Kasumi-1 (cell line): ENCODE measurements around the gene DNAH3.

Source experiments
- DNase-seq, 2 experiments: peaks; one replicate each; lab custom pipeline; 2025; lab: John Stamatoyannopoulos, UW

DNAH3 gene

DNA sequence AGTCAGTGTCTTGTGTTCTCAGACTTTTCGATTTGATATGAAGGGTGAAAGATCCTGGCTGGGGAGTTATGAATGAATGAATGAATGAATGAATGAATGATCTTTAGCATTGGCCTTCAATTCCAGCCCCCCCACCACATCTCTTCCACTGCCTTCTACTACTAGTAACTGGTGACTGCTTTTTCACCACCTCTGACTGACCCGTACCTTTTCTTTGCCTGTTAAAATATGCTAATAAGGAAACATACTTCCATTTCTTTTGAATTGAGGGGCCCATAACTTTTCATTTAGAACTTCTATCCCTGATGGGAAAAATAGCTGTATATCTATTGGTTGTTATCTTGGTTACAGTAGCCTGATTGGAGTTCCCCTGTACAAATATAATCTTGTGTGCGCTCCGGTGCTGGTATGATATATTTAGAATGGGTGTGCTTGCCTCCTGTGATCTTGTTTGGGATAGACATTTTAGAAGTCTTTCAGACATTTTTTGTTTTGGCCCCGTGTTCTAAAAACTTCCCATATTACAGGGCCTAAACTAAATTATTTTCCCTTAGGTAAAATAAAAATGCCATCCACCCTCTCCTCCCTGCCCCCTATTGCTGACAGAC lies 246.6 kb downstream of the DNAH3 start:
- DNase-seq: peak in 1 of 2 experiments; percentile 37

DNA sequence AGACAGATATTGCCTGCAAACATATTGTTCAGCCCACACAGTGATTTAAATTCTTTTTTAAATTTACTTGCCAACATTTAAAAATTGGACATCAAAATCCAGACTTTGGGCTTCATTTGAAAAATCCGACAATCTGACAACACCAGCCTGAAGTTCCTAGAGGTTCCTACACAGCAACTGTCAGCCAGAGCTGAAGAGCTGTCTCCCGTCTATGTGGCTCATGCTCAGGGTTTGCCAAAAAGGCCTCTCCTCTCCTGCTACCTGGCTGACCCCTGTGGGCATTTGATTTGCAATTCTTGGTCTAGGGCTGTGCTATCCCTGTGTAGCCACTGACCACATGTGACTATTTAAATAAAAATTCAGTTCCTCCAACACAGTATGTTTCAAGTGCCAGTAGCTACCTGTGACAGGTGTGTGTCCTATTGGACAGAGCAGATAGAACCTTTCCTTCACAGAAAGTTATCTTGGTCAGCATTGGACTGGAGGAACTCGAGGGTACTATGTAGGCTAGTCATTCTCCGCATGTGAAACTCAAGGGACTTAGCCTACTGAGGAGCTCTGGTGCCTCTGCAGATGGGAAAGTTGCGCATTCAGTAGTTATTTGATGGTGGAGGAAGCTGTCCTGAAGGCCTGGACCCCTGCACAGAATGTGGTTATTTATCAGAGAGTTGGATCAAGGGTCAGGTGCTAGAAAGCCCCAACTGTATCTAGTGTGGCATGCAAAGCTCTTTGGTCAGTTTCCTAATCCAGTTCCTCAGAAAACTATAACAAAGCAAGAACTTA lies 247.3 kb downstream of the DNAH3 start:
- no peak for DNase-seq

DNA sequence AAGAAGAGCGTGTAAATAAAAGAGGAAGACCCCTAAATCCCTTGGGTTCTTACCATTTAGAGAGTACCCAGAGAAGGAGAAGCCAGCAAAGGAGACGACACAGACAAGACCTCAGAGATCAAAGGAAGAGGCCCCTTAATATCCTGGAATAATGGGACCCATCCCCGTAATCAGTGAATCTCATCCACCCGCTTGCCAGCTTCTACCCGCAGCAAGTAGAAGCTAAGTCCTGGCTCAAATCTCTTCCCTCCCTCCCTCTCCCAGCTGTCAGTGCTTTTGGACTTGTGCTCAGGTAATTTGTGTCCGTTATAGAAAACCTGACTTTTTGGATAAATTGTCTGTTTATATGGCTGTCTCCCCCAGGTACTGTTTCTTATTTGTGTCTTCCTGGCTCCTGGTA lies 248.2 kb downstream of the DNAH3 start:
- no peak for DNase-seq

DNA sequence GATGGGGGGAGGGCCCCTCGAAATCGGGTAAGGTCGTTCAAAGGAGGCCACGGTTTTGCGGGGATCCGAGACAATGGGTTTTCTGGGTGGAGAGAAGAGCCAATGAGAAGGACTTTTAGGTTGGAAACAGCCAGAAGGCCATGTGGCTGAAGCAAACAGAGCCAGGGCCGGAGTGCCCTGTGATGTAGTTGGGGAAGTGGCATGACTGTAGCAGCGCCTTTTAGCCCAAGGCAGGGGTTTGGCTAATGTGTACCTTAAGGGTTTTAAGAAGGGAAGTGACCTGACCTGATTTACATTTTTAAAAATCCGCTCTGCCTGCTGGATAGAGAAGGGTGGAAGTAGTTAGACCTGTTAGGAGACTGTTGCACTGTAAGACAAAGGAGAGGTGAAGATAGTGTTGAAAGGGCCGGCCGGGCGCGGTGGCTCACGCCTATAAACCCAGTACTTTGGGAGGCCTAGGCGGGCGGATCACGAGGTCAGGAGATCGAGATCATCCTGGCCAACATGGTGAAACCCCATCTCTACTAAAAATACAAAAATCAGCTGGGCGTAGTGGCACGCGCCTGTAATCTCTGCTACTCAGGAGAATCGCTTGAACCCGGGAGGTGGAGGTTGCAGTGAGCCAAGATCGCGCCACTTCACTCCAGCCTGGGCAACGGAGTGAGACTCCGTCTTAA lies 249.1 kb downstream of the DNAH3 start:
- peak in 1 of 2 experiments; percentile 10 for DNase-seq

DNA sequence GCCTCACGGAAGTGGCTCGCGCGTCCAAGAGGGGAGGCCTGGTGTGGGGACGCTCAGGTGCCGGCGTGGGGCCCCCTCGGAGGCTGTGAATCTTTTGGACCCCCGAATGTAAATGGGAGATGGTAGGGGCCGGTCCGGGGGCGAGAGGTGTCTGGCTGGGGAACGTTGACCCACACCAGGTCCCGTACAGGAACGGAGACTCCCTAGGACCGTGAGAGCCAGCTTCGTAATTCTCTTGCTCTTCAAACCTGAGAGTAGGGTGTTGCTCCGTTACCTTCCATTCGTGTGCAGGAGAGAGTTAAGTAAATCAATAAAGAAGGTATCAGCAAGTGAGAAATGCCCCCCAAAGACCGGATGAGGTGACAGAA lies 249.6 kb downstream of the DNAH3 start:
- DNase-seq: no peak

DNA sequence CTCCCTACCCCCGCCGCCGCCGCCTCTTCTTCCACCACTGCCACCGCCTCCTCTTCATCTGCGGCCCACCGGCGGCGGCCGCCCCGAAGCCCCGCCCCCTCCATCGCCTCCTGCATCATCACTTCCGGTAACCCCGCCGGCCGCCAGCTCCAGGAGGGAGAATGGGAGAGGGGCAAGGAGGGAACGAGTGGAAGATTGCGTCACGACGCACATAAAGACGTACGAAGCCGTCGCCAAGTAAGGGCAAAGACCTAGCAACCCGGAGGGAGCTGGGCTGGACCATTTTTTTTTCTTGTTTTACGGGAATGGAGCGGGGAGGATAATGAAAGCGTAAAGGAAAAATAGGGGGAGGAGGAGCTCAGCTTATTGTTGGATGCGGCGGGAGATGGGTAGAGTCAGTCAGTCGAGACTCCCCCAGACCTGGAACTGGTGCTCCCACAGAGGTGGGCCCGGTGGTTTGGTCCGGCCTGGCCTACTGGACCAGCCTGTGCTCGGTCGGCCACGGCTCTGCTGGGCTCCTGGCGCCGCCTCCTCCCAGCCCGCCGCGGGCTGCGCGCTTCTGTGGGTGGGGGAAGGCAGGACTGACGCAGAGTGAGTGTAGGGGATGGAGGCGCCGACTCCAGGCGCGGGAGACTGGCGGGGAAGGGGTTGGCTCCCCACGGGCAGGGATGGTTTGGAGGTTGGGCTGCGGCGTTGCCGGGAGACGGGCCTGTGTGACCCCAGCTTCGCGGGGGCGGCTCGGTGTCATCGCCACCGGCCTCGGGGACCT lies 250.2 kb downstream of the DNAH3 start, which contains the start of the genes DCUN1D3 and LYRM1:
Gene DCUN1D3, minus strand, starts transcription at position 60 of the 769 bp plus-strand sequence. CDS start 37,820 bp downstream, outside the sequence.
Gene LYRM1, plus strand, starts transcription at position 473 of the 769 bp plus-strand sequence. CDS start 14,785 bp downstream, outside the sequence.
- DNase-seq: peak; percentile 79 to 83

DNA sequence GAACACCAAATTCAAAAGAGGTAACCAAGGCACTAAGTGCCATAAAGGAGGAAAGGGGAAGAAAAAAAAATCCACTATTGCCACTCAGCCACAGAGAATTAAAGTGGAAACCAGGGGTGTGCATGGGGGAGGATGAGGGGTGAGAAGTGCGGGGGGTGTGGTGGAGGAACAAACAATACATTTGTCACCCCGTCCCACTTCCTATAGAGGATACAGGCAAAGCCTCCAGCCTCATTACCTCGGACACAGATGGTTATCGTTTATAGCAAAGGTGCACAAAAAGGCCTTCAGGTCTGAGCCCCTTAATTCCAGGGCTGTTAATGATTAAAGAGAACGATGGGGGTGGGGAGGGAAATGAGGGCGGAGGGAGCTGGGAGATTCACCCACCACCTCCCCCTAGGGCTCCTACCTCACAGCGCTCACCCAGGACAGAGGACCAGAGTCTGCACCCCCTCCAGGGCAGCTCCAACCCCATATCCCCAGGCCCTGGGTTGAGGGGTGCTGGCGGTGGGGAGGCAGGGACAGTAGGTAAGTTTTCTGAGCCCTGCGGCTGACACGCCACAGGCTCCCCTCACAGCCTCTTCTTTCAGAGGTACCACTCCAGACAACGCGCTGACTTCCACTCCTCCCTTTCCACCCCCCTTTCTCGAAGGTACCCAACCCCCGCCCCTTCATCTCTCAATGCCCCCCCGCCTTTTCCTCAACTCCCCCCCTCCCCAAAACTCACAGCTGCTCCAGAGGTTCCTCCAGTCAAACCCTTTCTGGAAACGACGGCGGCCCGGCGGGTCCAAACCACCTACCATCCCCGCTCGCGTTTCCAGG lies 251.0 kb downstream of the DNAH3 start:
- DNase-seq: no peak

DNA sequence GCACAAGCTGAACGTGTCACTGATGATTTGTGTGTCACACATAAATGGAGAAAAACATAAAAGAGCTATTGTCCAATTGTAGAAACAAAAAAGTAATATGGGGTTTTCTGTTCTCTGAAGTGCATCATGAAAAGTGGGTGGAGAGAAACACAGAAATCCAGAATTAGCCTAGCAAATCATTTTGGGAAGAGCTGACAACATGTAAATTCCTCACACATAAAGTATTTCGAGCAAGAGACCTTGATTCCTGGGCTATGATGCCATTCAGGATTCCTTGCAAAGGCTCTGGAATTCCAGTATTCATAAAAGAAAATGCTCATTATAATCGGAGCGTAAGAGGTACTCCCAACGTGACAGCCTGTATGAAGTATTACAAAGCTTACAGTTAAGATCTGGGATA lies 251.6 kb downstream of the DNAH3 start:
- DNase-seq: no peak

DNA sequence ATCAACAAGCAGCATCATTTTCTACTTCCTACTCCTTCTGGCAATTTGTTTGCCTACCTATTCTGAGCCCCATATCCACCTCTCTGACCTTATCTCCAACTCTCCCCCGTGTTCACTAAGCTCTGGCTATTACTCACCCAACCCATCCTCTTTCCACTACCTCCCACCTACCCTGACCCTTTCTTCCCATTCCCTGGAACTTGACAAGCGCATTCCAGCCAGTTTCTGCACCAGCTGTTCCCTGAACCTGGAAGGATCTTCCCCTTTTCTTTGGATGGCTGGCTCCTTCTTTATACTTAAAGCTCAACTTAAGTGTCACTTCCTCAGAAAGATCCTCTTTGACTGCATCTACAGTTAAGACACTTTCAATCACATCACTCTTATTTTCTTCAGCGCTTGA lies 252.7 kb downstream of the DNAH3 start:
- DNase-seq: no peak

DNA sequence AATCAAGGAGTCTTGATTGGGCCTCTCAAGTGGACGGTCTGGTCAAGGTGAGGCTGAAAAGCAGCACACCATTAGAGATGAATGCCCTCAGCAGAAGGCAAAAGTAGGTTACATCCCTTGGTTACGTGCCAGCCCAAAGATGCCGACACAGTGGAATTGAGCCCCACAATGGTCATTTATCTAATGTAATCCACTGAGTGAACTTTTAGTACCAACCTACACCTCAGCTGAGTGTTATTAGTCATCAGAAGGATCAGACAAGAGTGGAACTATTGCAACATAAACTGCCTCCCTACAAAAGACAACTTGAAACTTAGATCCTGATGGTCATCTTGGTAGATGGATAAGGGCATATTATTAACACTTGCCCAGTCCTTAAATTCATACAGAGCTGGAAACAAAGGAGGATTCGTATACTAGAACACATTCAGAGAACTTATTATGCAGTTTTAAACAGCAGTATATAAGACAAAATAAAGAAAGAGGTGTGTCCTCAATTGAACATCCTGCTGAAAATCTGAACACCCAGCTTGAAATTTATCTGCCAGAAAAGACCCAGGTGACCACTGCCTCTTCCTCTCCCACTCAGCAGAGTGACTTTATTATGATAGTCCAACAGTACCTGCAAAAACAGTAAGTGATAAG lies 253.3 kb downstream of the DNAH3 start:
- DNase-seq: no peak

DNA sequence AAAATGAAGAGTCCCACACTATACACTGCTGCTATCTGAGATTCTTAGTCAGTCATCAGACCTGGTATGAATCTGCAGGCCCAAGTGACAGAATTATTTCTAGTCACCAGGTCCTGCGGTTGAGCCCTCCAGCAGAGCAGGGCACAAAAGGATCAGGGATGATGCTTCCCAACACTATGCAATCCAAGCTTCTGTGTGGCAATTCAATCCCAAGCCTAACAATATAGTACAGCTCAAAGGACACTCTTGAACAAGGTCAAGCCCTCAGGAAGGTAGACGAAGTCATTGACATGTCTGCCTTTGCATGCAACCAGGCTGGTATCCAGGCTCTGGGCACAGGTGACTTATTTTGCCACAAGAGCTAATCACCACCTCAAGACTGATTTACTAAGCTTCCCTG lies 256.3 kb downstream of the DNAH3 start:
- DNase-seq: no peak

DNA sequence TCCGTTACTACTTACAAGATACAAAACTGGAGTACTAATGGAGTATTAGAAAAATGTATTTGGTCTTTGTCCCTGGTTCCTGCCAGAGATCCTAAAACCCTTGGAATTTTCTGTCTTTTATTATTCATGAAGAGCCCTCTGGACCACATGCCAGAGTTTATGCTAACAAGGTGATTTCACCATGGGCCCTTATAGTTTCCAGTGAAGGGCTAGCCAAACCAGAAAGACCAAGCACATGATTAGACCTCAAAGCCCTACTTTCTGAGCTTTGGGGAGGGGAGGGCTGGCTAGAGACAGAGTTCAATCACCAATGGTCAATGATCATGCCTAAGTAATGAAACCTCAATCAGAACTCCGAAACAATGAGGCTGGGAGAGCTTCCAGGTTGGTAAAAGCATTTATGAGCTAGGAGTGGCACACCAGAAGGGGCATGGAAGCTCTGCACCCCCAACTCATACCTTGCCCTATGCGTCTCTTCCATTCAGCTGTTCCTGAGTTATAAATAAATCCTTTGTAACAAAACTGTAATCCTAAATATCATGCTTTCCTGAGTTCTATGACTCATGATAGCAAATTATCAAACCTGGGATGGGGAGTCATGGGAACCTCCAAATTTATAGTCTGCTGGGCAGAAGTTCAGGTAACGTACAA lies 260.9 kb downstream of the DNAH3 start:
- DNase-seq: no peak

DNA sequence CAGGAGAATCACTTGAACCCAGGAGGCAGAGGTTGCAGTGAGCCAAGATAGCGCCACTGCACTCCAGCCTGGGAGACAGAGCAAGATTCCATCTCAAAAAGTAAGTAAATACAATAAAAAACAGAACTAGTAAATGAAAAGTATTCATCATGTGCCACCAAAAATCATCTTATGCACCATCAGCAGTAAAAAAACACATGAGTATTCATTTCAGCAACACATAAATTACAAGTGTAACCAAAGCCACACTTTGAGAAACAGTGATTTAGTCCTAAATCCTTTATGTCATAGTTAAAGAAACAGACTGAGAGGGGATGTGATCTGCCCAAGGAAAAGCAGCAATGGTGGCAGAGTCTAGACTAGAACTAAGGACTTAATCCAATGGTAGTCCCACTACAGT lies 263.4 kb downstream of the DNAH3 start:
- DNase-seq: no peak

DNA sequence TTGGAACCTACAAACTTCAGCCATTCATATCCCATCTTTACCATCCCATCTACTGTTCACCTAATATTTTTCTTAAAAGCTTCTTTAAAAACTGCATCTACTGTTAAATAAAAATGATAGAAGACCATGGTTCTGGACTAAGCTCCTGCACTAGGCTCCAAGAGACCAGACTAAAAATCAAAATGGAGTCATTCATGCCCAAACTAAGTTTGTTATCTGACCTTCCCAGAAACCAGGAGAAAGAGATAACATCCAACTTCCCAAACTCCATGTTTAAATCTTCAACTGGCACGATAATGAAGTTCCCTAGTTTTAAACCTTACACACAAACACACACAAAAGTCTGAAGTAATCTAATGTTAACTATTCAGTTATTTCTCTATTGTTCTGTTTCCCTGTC lies 264.3 kb downstream of the DNAH3 start:
- no peak for DNase-seq

DNA sequence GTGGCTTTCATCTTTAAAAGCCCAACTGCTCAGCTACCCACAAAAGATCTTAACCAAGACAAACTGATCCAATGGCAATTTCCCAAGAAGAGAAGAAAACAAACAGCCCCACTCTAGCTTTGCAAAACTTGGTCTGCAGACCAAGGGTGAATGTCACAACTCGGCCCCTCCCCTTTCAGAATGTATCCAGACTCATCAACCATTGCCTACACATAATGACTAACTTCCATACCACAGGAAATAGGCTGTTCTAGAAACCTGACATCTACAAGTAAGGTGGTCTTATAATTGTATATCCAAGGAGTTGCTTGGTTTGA lies 266.4 kb downstream of the DNAH3 start:
- DNase-seq: no peak

DNA sequence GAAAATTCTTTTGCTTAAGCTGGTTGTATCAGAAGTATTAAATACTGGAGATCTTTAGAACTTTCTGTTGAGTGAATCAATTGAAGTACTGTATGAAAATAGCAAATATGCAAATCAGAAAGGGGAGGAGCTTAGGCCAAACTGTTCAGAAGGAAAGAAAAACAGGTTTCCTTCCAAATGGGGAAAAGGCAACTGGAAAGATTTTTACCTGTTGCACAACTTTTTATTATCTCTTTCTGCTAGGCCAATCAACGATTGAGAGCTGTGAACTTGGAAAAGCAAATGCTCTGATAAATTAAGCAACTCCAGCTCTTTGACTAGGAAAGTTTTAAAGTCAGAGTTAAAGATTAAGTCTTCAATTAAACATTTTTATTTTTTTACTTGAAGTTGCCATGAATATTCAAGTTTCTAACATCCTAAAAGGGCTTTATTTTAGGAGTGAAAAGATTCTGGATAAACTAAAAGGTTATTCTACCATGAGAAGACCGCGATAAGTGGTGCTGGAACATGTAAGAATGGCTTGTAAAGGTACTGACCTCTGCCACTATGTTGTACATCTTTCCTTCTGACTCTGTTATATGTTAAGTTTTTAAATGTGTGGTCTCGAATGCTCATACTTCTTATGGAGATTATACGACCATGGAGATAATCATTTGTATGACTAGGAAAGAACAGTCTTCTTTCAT lies 266.9 kb downstream of the DNAH3 start:
- no peak for DNase-seq
